H1 (cell line): ENCODE measurements around the gene MCM6. TPM values are rescaled to one million over a fixed set of nuclear protein-coding genes. Genes with fewer than 3 reads are reported as not detected.

ENCODE experiments used
- CTCF ChIA-PET: fragments of 300-600 bp; sonication (Branson Sonifier 250); formaldehyde crosslinking; loops from one replicate; lab custom pipeline; 2021; ENCODE audit not compliant: partially characterized antibody; lab: Charles Lee
- POLR2A ChIA-PET: fragments of 300-600 bp; sonication (Branson Sonifier 250); formaldehyde crosslinking; loops from one replicate; lab custom pipeline; 2021; ENCODE audit warnings: inconsistent platforms; ENCODE audit not compliant: partially characterized antibody; lab: Charles Lee
- DNase-seq, 2 experiments: peaks; one replicate each; pipeline versions ENCODE4 v3.0.0 to v3.0.0-alpha.2; 2010 to 2022; ENCODE audit warnings: low spot score in 2 of 2, low read depth in 1 of 2, mixed read lengths in 1 of 2
- FAIRE-seq: peaks from 2 replicates; lab custom pipeline; 2011; peaks lifted over from hg19 to GRCh38; lab: Jason Lieb, UNC
- H2AFZ ChIP-seq: 2 replicates; pipeline ENCODE4 v1.8.1; 2012; ENCODE audit warnings: low read length, inconsistent platforms
- H2AK5ac ChIP-seq: 2 replicates; pipeline ENCODE4 v1.6.1; 2013; ENCODE audit warnings: low read depth, low read length
- H2BK120ac ChIP-seq: replicated peaks from 2 replicates; pipeline ENCODE3; 2013; ENCODE audit warnings: low read depth, low read length, inconsistent platforms
- H2BK12ac ChIP-seq: 2 replicates; pipeline ENCODE4 v1.6.1; 2013; ENCODE audit warnings: low read depth, low read length
- H2BK15ac ChIP-seq: 2 replicates; pipeline ENCODE4 v1.6.1; 2013; ENCODE audit warnings: low read length
- H2BK20ac ChIP-seq: 2 replicates; pipeline ENCODE4 v1.6.1; 2013; ENCODE audit warnings: low read length
- H2BK5ac ChIP-seq: 2 replicates; pipeline ENCODE4 v1.6.1; 2013; ENCODE audit warnings: low read depth, low read length
- H3K14ac ChIP-seq: 2 replicates; pipeline ENCODE4 v1.6.1; 2013; ENCODE audit warnings: inconsistent platforms; ENCODE audit not compliant: insufficient read length
- H3K18ac ChIP-seq: 2 replicates; pipeline ENCODE4 v1.6.1; 2013; ENCODE audit warnings: low read length; ENCODE audit errors: extremely low read depth
- H3K23ac ChIP-seq: 2 replicates; pipeline ENCODE4 v1.6.1; 2013; ENCODE audit warnings: inconsistent platforms; ENCODE audit not compliant: insufficient read length
- H3K23me2 ChIP-seq: 2 replicates; pipeline ENCODE4 v1.6.1; 2013; ENCODE audit warnings: low read depth, low read length
- H3K27ac ChIP-seq: 2 replicates; pipeline ENCODE4 v1.6.1; 2011; ENCODE audit warnings: low read depth, low read length, inconsistent platforms
- H3K27me3 ChIP-seq, 4 experiments: replicated peaks in 1 of 4; 1 replicate in 1 of 4; 2 replicates in 3 of 4; pipeline versions ENCODE4 v1.6.1 to v1.8.1; 2011 to 2013; ENCODE audit warnings: low read length in 3 of 4, mild to moderate bottlenecking in 3 of 4, inconsistent platforms in 2 of 4, mixed read lengths in 2 of 4, moderate library complexity in 1 of 4; ENCODE audit not compliant: control insufficient read depth in 3 of 4, insufficient read depth in 3 of 4; ENCODE audit errors: extremely low read depth in 1 of 4
- H3K36me3 ChIP-seq, 4 experiments: 2 replicates each; pipeline versions ENCODE4 v1.6.1 to v1.8.1; 2011 to 2013; ENCODE audit warnings: mild to moderate bottlenecking in 4 of 4, low read length in 3 of 4, moderate library complexity in 2 of 4, control low read depth in 1 of 4, inconsistent platforms in 1 of 4; ENCODE audit not compliant: insufficient read depth in 4 of 4, control insufficient read depth in 2 of 4
- H3K4ac ChIP-seq: replicated peaks from 2 replicates; pipeline ENCODE3; 2013; ENCODE audit warnings: low read length, low read depth, mixed read lengths, inconsistent platforms; ENCODE audit not compliant: insufficient read length
- H3K4me1 ChIP-seq, 4 experiments: replicated peaks in 1 of 4; 1 replicate in 1 of 4; 2 replicates in 3 of 4; pipeline versions ENCODE4 v1.6.1 to v1.8.1; 2011 to 2013; ENCODE audit warnings: low read length in 3 of 4, inconsistent platforms in 2 of 4, mixed read lengths in 1 of 4; ENCODE audit not compliant: insufficient read depth in 4 of 4, control insufficient read depth in 3 of 4
- H3K4me2 ChIP-seq, 2 experiments: 2 replicates each; pipeline versions ENCODE4 v1.6.1 to v1.8.1; 2011 to 2013; ENCODE audit warnings: low read depth in 2 of 2, low read length in 2 of 2, control low read depth in 1 of 2, inconsistent platforms in 1 of 2, mild to moderate bottlenecking in 1 of 2; ENCODE audit not compliant: insufficient read depth in 1 of 2
- H3K4me3 ChIP-seq, 4 experiments: fragments of 200-600, 300-600 bp in 1 of 4; sonication (generic), shearing (Covaris generic), sonication (Bioruptor Twin) in 1 of 4; 2 replicates each; pipeline versions ENCODE4 v1.5.1 to v1.8.1; 2011 to 2016; ENCODE audit warnings: low read length in 4 of 4, low read depth in 3 of 4, control low read depth in 2 of 4, inconsistent platforms in 2 of 4, mild to moderate bottlenecking in 2 of 4, mixed read lengths in 1 of 4, moderate library complexity in 1 of 4; ENCODE audit not compliant: insufficient read depth in 2 of 4; ENCODE audit errors: extremely low read depth in 1 of 4
- H3K56ac ChIP-seq: replicated peaks from 2 replicates; pipeline ENCODE3; 2013; ENCODE audit warnings: low read depth, mild to moderate bottlenecking, mixed read lengths, low read length, inconsistent platforms; ENCODE audit not compliant: insufficient read length
- H3K79me1 ChIP-seq: 2 replicates; pipeline ENCODE4 v1.6.1; 2013; ENCODE audit warnings: low read depth, low read length, control low read depth
- H3K79me2 ChIP-seq, 2 experiments: 2 replicates each; pipeline versions ENCODE4 v1.6.1 to v1.8.1; 2012 to 2013; ENCODE audit warnings: low read length in 2 of 2, mild to moderate bottlenecking in 2 of 2, inconsistent platforms in 1 of 2; ENCODE audit not compliant: insufficient read depth in 2 of 2, control insufficient read depth in 1 of 2
- H3K9ac ChIP-seq, 4 experiments: replicated peaks in 1 of 4; 1 replicate in 1 of 4; 2 replicates in 3 of 4; pipeline versions ENCODE4 v1.6.1 to v1.8.1; 2011 to 2013; ENCODE audit warnings: low read depth in 3 of 4, low read length in 3 of 4, control low read depth in 2 of 4, mild to moderate bottlenecking in 2 of 4, moderate library complexity in 2 of 4, inconsistent platforms in 1 of 4; ENCODE audit errors: extremely low read depth in 1 of 4
- H3K9me3 ChIP-seq, 2 experiments: 2 replicates each; pipeline versions ENCODE4 v1.6.1 to v1.8.1; 2012 to 2013; ENCODE audit warnings: mild to moderate bottlenecking in 2 of 2, moderate library complexity in 2 of 2, control low read depth in 1 of 2, inconsistent platforms in 1 of 2, low read depth in 1 of 2, low read length in 1 of 2, mixed read lengths in 1 of 2; ENCODE audit not compliant: insufficient read depth in 2 of 2
- H4K20me1 ChIP-seq, 2 experiments: replicated peaks in 1 of 2; 2 replicates each; pipeline versions ENCODE3 to v1.8.1; 2011 to 2013; ENCODE audit warnings: inconsistent platforms in 2 of 2, low read length in 2 of 2, mild to moderate bottlenecking in 1 of 2; ENCODE audit not compliant: insufficient read depth in 2 of 2, control insufficient read depth in 1 of 2
- H4K5ac ChIP-seq: 2 replicates; pipeline ENCODE4 v1.6.1; 2013; ENCODE audit warnings: low read length, low read depth, mixed read lengths, inconsistent platforms; ENCODE audit not compliant: insufficient read length
- H4K8ac ChIP-seq: 2 replicates; pipeline ENCODE4 v1.8.0; 2013; ENCODE audit warnings: mild to moderate bottlenecking, moderate library complexity, low read length, inconsistent platforms; ENCODE audit not compliant: insufficient read depth; ENCODE audit errors: extremely low read depth
- H4K91ac ChIP-seq: replicated peaks from 2 replicates; pipeline ENCODE3; 2013; ENCODE audit warnings: low read length, mixed read lengths, inconsistent platforms; ENCODE audit not compliant: insufficient read length
- ASH2L ChIP-seq: fragments of 200-600, 300-600 bp; sonication (generic); IDR thresholded peaks from one replicate; pipeline ENCODE4 v1.7.1; 2017; ENCODE audit warnings: low read length
- JUN ChIP-seq: IDR thresholded peaks from 2 replicates; pipeline ENCODE4 v1.6.1; 2011; ENCODE audit warnings: low read depth, mild to moderate bottlenecking, improper control_type of control experiment, low read length
- MAFK ChIP-seq: IDR thresholded peaks from 2 replicates; pipeline ENCODE4 v1.6.1; 2012; ENCODE audit warnings: low read depth, mild to moderate bottlenecking, improper control_type of control experiment, low read length
- PHF8 ChIP-seq: fragments of 200-600 bp; sonication (generic); conservative IDR thresholded peaks from 2 replicates; pipeline ENCODE4 v1.7.1; 2012; ENCODE audit warnings: low read depth, mild to moderate bottlenecking, inconsistent platforms, low read length, moderate library complexity
- POLR2AphosphoS5 ChIP-seq: IDR thresholded peaks from 2 replicates; pipeline ENCODE4 v1.6.1; 2011; ENCODE audit warnings: low read depth, low read length
- RXRA ChIP-seq: IDR thresholded peaks from 2 replicates; pipeline ENCODE4 v1.6.1; 2011; ENCODE audit warnings: low read depth, mild to moderate bottlenecking, low read length, moderate library complexity; ENCODE audit not compliant: insufficient read depth
- SAP30 ChIP-seq: fragments of 300-600 bp; sonication (generic); IDR thresholded peaks from 2 replicates; pipeline ENCODE4 v1.7.1; 2012; ENCODE audit warnings: low read length, moderate library complexity, mild to moderate bottlenecking, inconsistent platforms; ENCODE audit not compliant: insufficient read depth, insufficient replicate concordance
- SIRT6 ChIP-seq: IDR thresholded peaks from one replicate; pipeline ENCODE4 v1.7.1; 2012; ENCODE audit warnings: low read length, inconsistent platforms
- SP2 ChIP-seq: IDR thresholded peaks from 2 replicates; pipeline ENCODE4 v1.6.1; 2012; ENCODE audit warnings: mild to moderate bottlenecking, low read length, inconsistent platforms
- SUZ12 ChIP-seq: fragments of 200-600 bp; sonication (generic); IDR thresholded peaks from 2 replicates; pipeline ENCODE4 v1.6.1; 2012; ENCODE audit warnings: mild to moderate bottlenecking, inconsistent platforms, low read length, moderate library complexity, mixed read lengths
- TAF1 ChIP-seq: IDR thresholded peaks from 2 replicates; pipeline ENCODE4 v1.6.1; 2011; ENCODE audit warnings: mild to moderate bottlenecking, low read depth, low read length
- TAF7 ChIP-seq: optimal IDR thresholded peaks from 2 replicates; pipeline ENCODE3; 2011; ENCODE audit warnings: low read depth, mild to moderate bottlenecking, inconsistent platforms, low read length, moderate library complexity, borderline replicate concordance
- TBP ChIP-seq: IDR thresholded peaks from 2 replicates; pipeline ENCODE4 v1.6.1; 2011; ENCODE audit warnings: low read depth, low read length, improper control_type of control experiment
- USF2 ChIP-seq: IDR thresholded peaks from 2 replicates; pipeline ENCODE4 v1.6.1; 2011; ENCODE audit warnings: low read length, improper control_type of control experiment
- YY1 ChIP-seq: IDR thresholded peaks from 2 replicates; pipeline ENCODE4 v1.6.1; 2011; ENCODE audit warnings: low read depth, mild to moderate bottlenecking, low read length
- WGBS, 2 experiments: shearing (Covaris generic) in 1 of 2; methylation state at CpG; one replicate each; pipeline versions ENCODE4 v1.1.6 to v1.1.7; 2013 to 2015; ENCODE audit warnings: low lambda C conversion rate in 2 of 2, mixed read lengths in 2 of 2, inconsistent platforms in 1 of 2, low coverage in 1 of 2, missing lambda C conversion rate in 1 of 2; ENCODE audit not compliant: insufficient replicate concordance in 2 of 2, insufficient coverage in 1 of 2, insufficient read length in 1 of 2; ENCODE audit errors: extremely low coverage in 1 of 2, missing lambda C conversion rate in 1 of 2; 5-methylcytosine and 5-hydroxymethylcytosine counted together
- polyA plus RNA-seq, 7 experiments: library from polyadenylated mRNA; depleted of rRNA in 3 of 7; stranded (reverse) in 5 of 7; unstranded in 2 of 7; fragments of >200 nt in 5 of 7; fragments of 200-250 nt in 2 of 7; gene quantifications; 1 replicate in 5 of 7; 2 replicates in 1 of 7; 4 replicates in 1 of 7; pipeline versions ENCODE4 v1.2.1 to v1.2.3, GENCODE V29; 2011 to 2013; ENCODE audit warnings: missing spikeins in 2 of 7, mixed read lengths in 2 of 7
- total RNA-seq: library from RNA; stranded (reverse); fragmentation: NEBNext Ultra II Directional; extraction: Animal tissue kit (Norgen Biotek cat#: 25700); gene quantifications from 2 replicates; pipeline ENCODE4 v1.2.1, GENCODE V29; 2021

The MCM6 gene
- total and polyA plus RNA-seq, 2 of the 8 experiments (the other 6 are each of a cell fraction or from before 2014, with no cell fraction given), result 60.2 to 134 TPM

GRCh38 chr2:135822855-135823254 is 53.4 kb downstream of the MCM6 start:
- H3K18ac ChIP-seq, result no peak overlapping the region
- H2BK120ac ChIP-seq, result no peak overlapping the region
- H2BK12ac ChIP-seq, result no peak overlapping the region
- H4K20me1 ChIP-seq, result no peaks in the 10 kb centered on the region
- H3K27ac ChIP-seq, result no peak overlapping the region
- H3K79me1 ChIP-seq, result no peaks in the 10 kb centered on the region; the same call in 1 of the 2 replicates
- H2AK5ac ChIP-seq, result no peak overlapping the region
- H3K9me3 ChIP-seq, result no peaks in the 10 kb centered on the region
- ChIA-PET CTCF (interaction anchor here (1.1 to 5.6 kb wide), 2 partner anchors 9 to 25 kb away, joined by 3 to 24 read pairs; no protein-coding TSS in a partner anchor), POLR2A (no interaction called here)
- no peak for FAIRE-seq
- H2AFZ ChIP-seq, result no peak overlapping the region
- H4K8ac ChIP-seq, result no peak overlapping the region
- 88% methylated on average over 1 of the region's 1 CpG; no CpG with 5 or more reads in 1 of the 2 experiments for WGBS, 2 experiments
- H4K5ac ChIP-seq, result no peak overlapping the region
- H3K9ac ChIP-seq, result no peak overlapping the region
- H3K4me1 ChIP-seq, result no peaks in the 10 kb centered on the region
- no peak overlapping the region for H4K91ac ChIP-seq
- no peak overlapping the region for H2BK15ac ChIP-seq
- no peak overlapping the region for H3K56ac ChIP-seq
- no peaks in the 10 kb centered on the region for H3K23me2 ChIP-seq
- DNase-seq, result no peak
- no peak overlapping the region for H2BK5ac ChIP-seq
- H3K79me2 ChIP-seq, result no peaks in the 10 kb centered on the region
- H3K4me3 ChIP-seq, result no peak overlapping the region
- no peak overlapping the region for H3K14ac ChIP-seq
- no peak overlapping the region for H2BK20ac ChIP-seq
- no peaks in the 10 kb centered on the region for H3K36me3 ChIP-seq
- no peaks in the 10 kb centered on the region for H3K27me3 ChIP-seq
- no peak overlapping the region for H3K23ac ChIP-seq
- no peak overlapping the region for H3K4me2 ChIP-seq
- H3K4ac ChIP-seq, result no peak overlapping the region
- TF ChIP-seq SUZ12 (no peak), RXRA (no peak), YY1 (no peak), TAF1 (no peak), TAF7 (no peak), ASH2L (no peak), SIRT6 (no peak), JUN (no peak), SP2 (no peak), POLR2AphosphoS5 (no peak), SAP30 (no peak), TBP (no peak), MAFK (no peak), PHF8 (no peak), USF2 (no peak)
